ENCODE measurements around the gene ARHGAP28.

ARHGAP28 gene, protein sequence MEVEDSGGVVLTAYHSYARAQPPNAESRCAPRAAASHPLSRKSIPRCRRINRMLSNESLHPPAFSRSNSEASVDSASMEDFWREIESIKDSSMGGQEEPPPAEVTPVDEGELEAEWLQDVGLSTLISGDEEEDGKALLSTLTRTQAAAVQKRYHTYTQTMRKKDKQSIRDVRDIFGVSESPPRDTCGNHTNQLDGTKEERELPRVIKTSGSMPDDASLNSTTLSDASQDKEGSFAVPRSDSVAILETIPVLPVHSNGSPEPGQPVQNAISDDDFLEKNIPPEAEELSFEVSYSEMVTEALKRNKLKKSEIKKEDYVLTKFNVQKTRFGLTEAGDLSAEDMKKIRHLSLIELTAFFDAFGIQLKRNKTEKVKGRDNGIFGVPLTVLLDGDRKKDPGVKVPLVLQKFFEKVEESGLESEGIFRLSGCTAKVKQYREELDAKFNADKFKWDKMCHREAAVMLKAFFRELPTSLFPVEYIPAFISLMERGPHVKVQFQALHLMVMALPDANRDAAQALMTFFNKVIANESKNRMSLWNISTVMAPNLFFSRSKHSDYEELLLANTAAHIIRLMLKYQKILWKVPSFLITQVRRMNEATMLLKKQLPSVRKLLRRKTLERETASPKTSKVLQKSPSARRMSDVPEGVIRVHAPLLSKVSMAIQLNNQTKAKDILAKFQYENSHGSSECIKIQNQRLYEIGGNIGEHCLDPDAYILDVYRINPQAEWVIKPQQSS

DNA sequence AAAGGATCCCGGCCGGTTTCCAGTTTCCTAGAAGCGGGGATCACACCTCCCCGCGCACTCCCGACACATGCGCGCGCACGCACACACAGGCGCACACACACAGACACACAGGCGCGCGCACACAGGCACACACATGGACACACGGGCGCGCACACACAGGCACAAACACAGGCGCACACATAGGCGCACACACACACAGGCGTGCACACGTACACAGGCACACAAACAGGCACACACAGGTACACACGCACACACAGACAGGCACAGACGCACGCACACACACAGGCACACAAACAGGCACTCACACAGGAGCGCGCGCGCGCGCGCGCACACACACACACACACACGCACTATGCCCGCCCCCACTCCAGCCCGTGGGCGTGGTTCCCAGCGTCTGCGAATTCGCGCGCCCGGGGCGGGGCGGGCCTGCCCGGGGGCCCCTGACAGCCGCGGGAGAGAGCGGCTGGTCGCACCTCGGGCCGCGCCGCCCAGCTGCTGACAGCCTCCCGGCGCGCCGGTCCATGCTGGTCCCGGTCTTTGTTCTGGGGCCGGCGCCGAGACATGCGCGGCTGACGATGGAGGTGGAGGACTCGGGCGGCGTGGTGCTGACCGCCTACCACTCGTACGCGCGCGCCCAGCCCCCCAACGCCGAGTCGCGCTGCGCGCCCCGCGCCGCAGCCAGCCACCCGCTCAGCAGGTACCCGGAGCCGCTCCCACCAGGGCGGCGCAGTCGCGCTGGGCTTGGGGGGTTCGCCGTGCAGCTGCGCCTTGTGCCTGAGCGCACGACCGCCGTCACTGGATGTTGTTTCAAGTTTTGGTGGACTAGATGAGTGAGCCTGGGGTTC lies at the start of gene ARHGAP28:
Gene ARHGAP28, plus strand, starts transcription at position 470 of the 845 bp plus-strand sequence. Its CDS starts 106 bp downstream, at position 576.
- H3K79me2 ChIP-seq (ENCODE audit: control insufficient read depth, low read length): no peaks in the 10 kb centered on the region
- no peak within 1 kb of the TSS for H3K27ac ChIP-seq (ENCODE audit: low read depth, low read length)
- H3F3A ChIP-seq (ENCODE audit: control insufficient read depth, insufficient read depth): no peaks in the 10 kb centered on the region
- H3K36me3 ChIP-seq (ENCODE audit: control insufficient read depth, low read length): no peaks in the 10 kb centered on the region
- no peaks in the 10 kb centered on the region for H3K9me3 ChIP-seq (ENCODE audit: control insufficient read depth, insufficient read depth, low read length)
- H3K9me2 ChIP-seq (replicated peaks; ENCODE audit: control insufficient read depth, low read length): no peaks in the 10 kb centered on the region
- no peak for TF ChIP-seq EZH2phosphoT487 (IDR thresholded peaks at IDR 0.05; ENCODE audit: borderline replicate concordance, low read length)
- TF ChIP-seq, protein P1, sequence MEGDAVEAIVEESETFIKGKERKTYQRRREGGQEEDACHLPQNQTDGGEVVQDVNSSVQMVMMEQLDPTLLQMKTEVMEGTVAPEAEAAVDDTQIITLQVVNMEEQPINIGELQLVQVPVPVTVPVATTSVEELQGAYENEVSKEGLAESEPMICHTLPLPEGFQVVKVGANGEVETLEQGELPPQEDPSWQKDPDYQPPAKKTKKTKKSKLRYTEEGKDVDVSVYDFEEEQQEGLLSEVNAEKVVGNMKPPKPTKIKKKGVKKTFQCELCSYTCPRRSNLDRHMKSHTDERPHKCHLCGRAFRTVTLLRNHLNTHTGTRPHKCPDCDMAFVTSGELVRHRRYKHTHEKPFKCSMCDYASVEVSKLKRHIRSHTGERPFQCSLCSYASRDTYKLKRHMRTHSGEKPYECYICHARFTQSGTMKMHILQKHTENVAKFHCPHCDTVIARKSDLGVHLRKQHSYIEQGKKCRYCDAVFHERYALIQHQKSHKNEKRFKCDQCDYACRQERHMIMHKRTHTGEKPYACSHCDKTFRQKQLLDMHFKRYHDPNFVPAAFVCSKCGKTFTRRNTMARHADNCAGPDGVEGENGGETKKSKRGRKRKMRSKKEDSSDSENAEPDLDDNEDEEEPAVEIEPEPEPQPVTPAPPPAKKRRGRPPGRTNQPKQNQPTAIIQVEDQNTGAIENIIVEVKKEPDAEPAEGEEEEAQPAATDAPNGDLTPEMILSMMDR (IDR thresholded peaks at IDR 0.05; ENCODE audit: low read depth, low read length, poor library complexity, severe bottlenecking): no peak
- peaks cover 3% of the 10 kb centered on the region; the same call in 1 of the 2 replicates for H3K27me3 ChIP-seq (ENCODE audit: control insufficient read depth, low read length)
- no peak within 1 kb of the TSS; the same call in 1 of the 2 replicates for H3K4me3 ChIP-seq (ENCODE audit: low read length)
- H3K4me2 ChIP-seq (ENCODE audit: low read length): peak within 1 kb of the TSS; percentile 21
- H3K4me1 ChIP-seq (ENCODE audit: control insufficient read depth, low read length): no peaks in the 10 kb centered on the region
- H4K20me1 ChIP-seq (ENCODE audit: control insufficient read depth, insufficient read depth, low read depth, low read length): no peaks in the 10 kb centered on the region

- Histone ChIP-seq H3K9me2 (replicated peaks; ENCODE audit: control insufficient read depth, low read length) (no peaks in the 10 kb centered on the region), H3K27me3 (ENCODE audit: control insufficient read depth, low read length) (no peaks in the 10 kb centered on the region), H3K27ac (ENCODE audit: low read depth, low read length) (no peak overlapping the region), H3K4me2 (ENCODE audit: low read length) (no peak overlapping the region), H4K20me1 (ENCODE audit: control insufficient read depth, insufficient read depth, low read depth, low read length) (no peaks in the 10 kb centered on the region), H3K79me2 (ENCODE audit: control insufficient read depth, low read length) (no peaks in the 10 kb centered on the region), H3K36me3 (ENCODE audit: control insufficient read depth, low read length) (no peaks in the 10 kb centered on the region), H3K9me3 (ENCODE audit: control insufficient read depth, insufficient read depth, low read length) (peaks cover 6% of the 10 kb centered on the region; the same call in 1 of the 2 replicates), H3F3A (ENCODE audit: control insufficient read depth, insufficient read depth) (no peaks in the 10 kb centered on the region), H3K4me1 (ENCODE audit: control insufficient read depth, low read length) (no peaks in the 10 kb centered on the region), H3K4me3 (ENCODE audit: low read length) (no peak overlapping the region)
- TF ChIP-seq, protein P1 (IDR thresholded peaks at IDR 0.05; ENCODE audit: low read depth, low read length, poor library complexity, severe bottlenecking): no peak
- no peak for TF ChIP-seq EZH2phosphoT487 (IDR thresholded peaks at IDR 0.05; ENCODE audit: borderline replicate concordance, low read length)
Observed at GRCh38 chr18:6681331-6681875, 48.1 kb upstream of the ARHGAP28 start.

- Histone ChIP-seq H4K20me1 (ENCODE audit: control insufficient read depth, insufficient read depth, low read depth, low read length) (no peaks in the 10 kb centered on the region), H3K4me2 (ENCODE audit: low read length) (no peak overlapping the region), H3F3A (ENCODE audit: control insufficient read depth, insufficient read depth) (no peaks in the 10 kb centered on the region), H3K79me2 (ENCODE audit: control insufficient read depth, low read length) (no peaks in the 10 kb centered on the region), H3K27ac (ENCODE audit: low read depth, low read length) (no peak overlapping the region), H3K9me3 (ENCODE audit: control insufficient read depth, insufficient read depth, low read length) (peaks cover 6% of the 10 kb centered on the region; the same call in 1 of the 2 replicates), H3K4me3 (ENCODE audit: low read length) (no peak overlapping the region), H3K36me3 (ENCODE audit: control insufficient read depth, low read length) (no peaks in the 10 kb centered on the region), H3K4me1 (ENCODE audit: control insufficient read depth, low read length) (no peaks in the 10 kb centered on the region), H3K27me3 (ENCODE audit: control insufficient read depth, low read length) (no peaks in the 10 kb centered on the region), H3K9me2 (replicated peaks; ENCODE audit: control insufficient read depth, low read length) (no peaks in the 10 kb centered on the region)
- TF ChIP-seq, protein P1 (IDR thresholded peaks at IDR 0.05; ENCODE audit: low read depth, low read length, poor library complexity, severe bottlenecking): no peak
- no peak for TF ChIP-seq EZH2phosphoT487 (IDR thresholded peaks at IDR 0.05; ENCODE audit: borderline replicate concordance, low read length)
Observed at GRCh38 chr18:6682437-6683111, 46.9 kb upstream of the ARHGAP28 start.
